Common myeloid progenitor, CD34-positive (primary cell): Measurements from ENCODE around the gene TOR1AIP2.
"Not testable (repeated sequence)": the region's sequence is repeated elsewhere in the genome, so short reads cannot be mapped to it uniquely, and the experiment has no call there.

Experiments
- CTCF ChIA-PET: fragments of 350-600 bp; sonication (Branson Sonifier 250); formaldehyde crosslinking; loops from one replicate; lab custom pipeline; 2021; ENCODE audit warnings: antibody characterized with exemption; lab: Charles Lee
- POLR2A ChIA-PET: fragments of 350-600 bp; sonication (Branson Sonifier 250); formaldehyde crosslinking; loops from one replicate; lab custom pipeline; 2021; ENCODE audit warnings: antibody characterized with exemption; lab: Charles Lee
- DNase-seq, 3 donors: peaks; one replicate each; pipeline versions ENCODE4 v3.0.0 to v3.0.0-alpha.2; 2013
- H3K27ac ChIP-seq, 2 experiments: 1 replicate in 1 of 2; 2 replicates in 1 of 2; pipeline ENCODE4 v1.7.0; 2013; ENCODE audit warnings: inconsistent platforms in 2 of 2, low read length in 2 of 2, mild to moderate bottlenecking in 2 of 2, low read depth in 1 of 2, moderate library complexity in 1 of 2; ENCODE audit not compliant: severe bottlenecking in 2 of 2, insufficient read depth in 1 of 2, poor library complexity in 1 of 2
- H3K27me3 ChIP-seq, 5 experiments: replicated peaks in 2 of 5; 1 replicate in 3 of 5; 2 replicates in 2 of 5; pipeline versions ENCODE4 v1.6.1 to v1.7.0; 2013; ENCODE audit warnings: low read length in 4 of 5, mild to moderate bottlenecking in 2 of 5, moderate library complexity in 2 of 5, inconsistent platforms in 1 of 5; ENCODE audit not compliant: insufficient read depth in 5 of 5, control insufficient read depth in 4 of 5
- H3K36me3 ChIP-seq, 4 experiments: 1 replicate in 2 of 4; 2 replicates in 2 of 4; pipeline versions ENCODE4 v1.6.1 to v1.7.0; 2013; ENCODE audit warnings: low read length in 3 of 4, control low read depth in 1 of 4, mild to moderate bottlenecking in 1 of 4; ENCODE audit not compliant: control insufficient read depth in 4 of 4, insufficient read depth in 4 of 4
- H3K4me1 ChIP-seq, 4 experiments: 1 replicate in 3 of 4; 2 replicates in 1 of 4; pipeline versions ENCODE4 v1.6.1 to v1.7.1; 2013; ENCODE audit warnings: low read length in 3 of 4, mild to moderate bottlenecking in 3 of 4, control low read depth in 1 of 4, inconsistent platforms in 1 of 4, moderate library complexity in 1 of 4; ENCODE audit not compliant: control insufficient read depth in 4 of 4, insufficient read depth in 4 of 4; ENCODE audit errors: control extremely low read depth in 1 of 4
- H3K4me3 ChIP-seq, 7 experiments: 1 replicate in 4 of 7; 2 replicates in 3 of 7; pipeline versions ENCODE4 v1.5.1 to v1.7.0; 2013; ENCODE audit warnings: mild to moderate bottlenecking in 7 of 7, low read length in 6 of 7, moderate library complexity in 6 of 7, inconsistent platforms in 2 of 7, low read depth in 2 of 7, control low read depth in 1 of 7; ENCODE audit not compliant: insufficient read depth in 4 of 7, control insufficient read depth in 1 of 7; ENCODE audit errors: extremely low read depth in 1 of 7
- H3K9me3 ChIP-seq, 5 experiments: 1 replicate in 4 of 5; 2 replicates in 1 of 5; pipeline versions ENCODE4 v1.6.1 to v1.7.1; 2013; ENCODE audit warnings: low read length in 4 of 5, mild to moderate bottlenecking in 2 of 5, inconsistent platforms in 1 of 5, low read depth in 1 of 5, moderate library complexity in 1 of 5; ENCODE audit not compliant: control insufficient read depth in 4 of 5, insufficient read depth in 2 of 5; ENCODE audit errors: control extremely low read depth in 1 of 5
- WGBS: methylation state at CpG from one replicate; pipeline ENCODE4 v1.1.5; 2013; ENCODE audit not compliant: insufficient coverage; 5-methylcytosine and 5-hydroxymethylcytosine counted together

The TOR1AIP2 gene

DNA sequence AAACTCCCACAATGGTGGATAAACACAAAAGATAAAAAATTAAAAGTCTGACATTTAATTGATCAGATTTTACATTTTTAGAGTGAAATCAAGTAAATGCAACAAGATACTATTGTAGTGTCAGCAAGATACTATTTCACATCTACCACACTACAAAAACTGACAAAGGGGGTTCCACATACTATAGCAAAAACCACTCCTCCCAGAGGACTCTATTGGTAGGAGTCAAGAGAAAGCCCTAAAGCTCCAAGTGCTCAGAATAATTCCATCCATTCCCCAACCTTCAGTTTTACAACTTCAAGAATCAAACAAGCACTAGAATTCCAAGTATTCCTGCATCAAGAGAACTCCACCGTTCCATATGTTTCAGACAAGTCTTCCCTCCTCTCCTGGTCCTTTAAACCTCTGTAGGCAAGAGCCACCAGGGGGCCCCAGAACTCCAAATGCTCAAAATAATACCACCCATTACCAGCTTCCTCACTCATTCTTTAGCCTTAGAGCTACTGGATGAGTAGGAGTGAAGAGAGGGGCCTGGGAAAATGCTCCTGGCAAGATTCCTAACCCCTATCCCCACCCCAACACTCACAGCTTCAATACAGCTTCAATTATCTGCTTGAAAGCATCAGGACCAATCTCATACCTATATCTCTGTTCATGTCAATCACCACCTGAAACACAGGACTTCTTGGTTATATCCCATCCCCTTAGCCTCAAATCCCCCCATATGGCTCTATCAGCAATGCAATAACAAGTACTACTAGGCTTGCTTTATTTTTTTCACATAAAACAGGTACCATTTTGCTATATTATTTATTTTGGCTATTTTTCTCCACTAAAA lies 9.9 kb downstream of the TOR1AIP2 start:
- ChIA-PET POLR2A (no interaction called here), CTCF (interaction anchor here (0.6 to 3.6 kb wide), 17 partner anchors 10 to 1122 kb away, joined by 3 to 32 read pairs (median 5); partner anchors contain the start of genes TOR1AIP1 and TOR1AIP2)
- H3K27me3 ChIP-seq: no peaks in the 10 kb centered on the region
- no peak overlapping the region for H3K27ac ChIP-seq
- peaks cover 14 to 58% (median 34%) of the 10 kb centered on the region in 4 experiments for H3K36me3 ChIP-seq
- DNase-seq: peak; percentile 52 to 68 (median 60)
- no peaks in the 10 kb centered on the region for H3K9me3 ChIP-seq
- no CpG with 5 or more reads among the region's 1 CpG for WGBS
- H3K4me3 ChIP-seq: no peak overlapping the region
- peaks cover 0 to 6% (median 5%) of the 10 kb centered on the region in 4 experiments for H3K4me1 ChIP-seq

DNA sequence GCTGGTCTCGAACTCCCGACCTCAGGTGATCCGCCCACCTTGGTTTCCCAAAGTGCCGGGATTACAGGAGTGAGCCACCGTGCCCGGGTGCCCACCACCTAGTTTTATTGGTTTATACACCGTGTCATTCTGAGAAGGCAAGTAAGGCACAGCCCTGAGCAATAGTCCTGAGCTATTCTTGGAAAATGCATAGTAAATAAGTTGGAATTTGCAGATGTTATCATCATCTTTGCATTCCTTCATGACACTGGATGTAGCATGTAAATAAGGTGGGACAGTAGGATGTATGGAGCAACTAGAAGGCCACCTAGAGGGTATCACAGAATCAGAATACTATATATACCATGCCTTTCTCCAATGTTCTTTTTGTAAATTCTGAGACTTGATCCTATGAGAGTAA lies 11.0 kb downstream of the TOR1AIP2 start:
- POLR2A ChIA-PET: no interaction called here
- Histone ChIP-seq H3K27ac (no peak overlapping the region), H3K9me3 (no peaks in the 10 kb centered on the region), H3K4me3 (no peak overlapping the region), H3K36me3 (peaks cover 14 to 58% (median 37%) of the 10 kb centered on the region in 4 experiments), H3K4me1 (peaks cover 0 to 3% (median under 1%) of the 10 kb centered on the region in 4 experiments), H3K27me3 (no peaks in the 10 kb centered on the region)
- no peak for DNase-seq
- CTCF ChIA-PET: interaction anchor here (0.6 to 3.6 kb wide), 11 partner anchors 11 to 313 kb away, joined by 3 to 32 read pairs (median 9); partner anchors contain the start of genes TOR1AIP1 and TOR1AIP2
- 100% methylated on average over 7 of the region's 7 CpGs for WGBS

GRCh38 chr1:179865377-179865776 lies 12.2 kb downstream of the TOR1AIP2 start:
- Histone ChIP-seq H3K4me3 (no peak overlapping the region), H3K27me3 (no peaks in the 10 kb centered on the region), H3K36me3 (peaks cover 13 to 61% (median 44%) of the 10 kb centered on the region in 4 experiments), H3K9me3 (no peaks in the 10 kb centered on the region), H3K4me1 (no peaks in the 10 kb centered on the region), H3K27ac (no peak overlapping the region)
- POLR2A ChIA-PET: no interaction called here
- WGBS: 96% methylated on average over 6 of the region's 6 CpGs
- no peak for DNase-seq
- CTCF ChIA-PET: interaction anchor here (1.1 to 2.8 kb wide), 8 partner anchors 15 to 316 kb away, joined by 3 to 13 read pairs (median 4); partner anchors contain the start of gene TOR1AIP1

GRCh38 chr1:179860652-179861051 lies 17.0 kb downstream of the TOR1AIP2 start:
- WGBS: 100% methylated on average over 2 of the region's 3 CpGs
- CTCF ChIA-PET: interaction anchor here (0.7 to 1.4 kb wide), 2 partner anchors 14 to 18 kb away, joined by 3 read pairs; no protein-coding TSS in a partner anchor

GRCh38 chr1:179857009-179857408 lies 20.6 kb downstream of the TOR1AIP2 start:
- Histone ChIP-seq H3K9me3 (no peaks in the 10 kb centered on the region), H3K4me3 (no peak overlapping the region), H3K36me3 (peaks cover 5 to 35% (median 18%) of the 10 kb centered on the region in 4 experiments), H3K4me1 (no peaks in the 10 kb centered on the region), H3K27ac (no peak overlapping the region), H3K27me3 (no peaks in the 10 kb centered on the region)
- CTCF ChIA-PET: no interaction called here
- POLR2A ChIA-PET: no interaction called here
- 86% methylated on average over 1 of the region's 4 CpGs for WGBS
- DNase-seq: no peak

More at GRCh38 chr1:179860652-179861051, 17.0 kb downstream of the TOR1AIP2 start:
- DNase-seq: no peak
- no peaks in the 10 kb centered on the region for H3K4me1 ChIP-seq
- POLR2A ChIA-PET: no interaction called here
- no peaks in the 10 kb centered on the region for H3K27me3 ChIP-seq
- no peak overlapping the region for H3K27ac ChIP-seq
- peaks cover 13 to 54% (median 32%) of the 10 kb centered on the region in 4 experiments for H3K36me3 ChIP-seq
- H3K9me3 ChIP-seq: no peaks in the 10 kb centered on the region
- H3K4me3 ChIP-seq: no peak overlapping the region

DNA sequence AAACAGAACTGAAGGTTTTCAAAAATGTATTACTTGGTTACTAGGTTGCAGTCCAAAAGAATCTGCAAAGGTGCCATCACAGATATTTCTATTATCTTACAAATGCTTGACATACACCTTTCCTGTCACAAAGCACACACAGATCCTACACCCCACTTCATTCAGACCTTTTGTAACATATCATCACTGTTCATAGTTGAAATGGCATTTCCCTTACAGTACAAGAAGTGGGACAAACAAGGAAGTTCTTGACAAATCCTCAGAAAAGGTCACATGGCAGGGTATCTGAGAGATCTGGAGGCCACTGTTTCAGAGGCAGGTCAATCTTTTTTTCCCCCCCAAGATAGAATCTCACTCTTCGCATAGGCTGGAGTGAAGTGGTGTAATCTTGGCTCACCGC lies 21.3 kb downstream of the TOR1AIP2 start:
- ChIA-PET CTCF (no interaction called here), POLR2A (no interaction called here)

DNA sequence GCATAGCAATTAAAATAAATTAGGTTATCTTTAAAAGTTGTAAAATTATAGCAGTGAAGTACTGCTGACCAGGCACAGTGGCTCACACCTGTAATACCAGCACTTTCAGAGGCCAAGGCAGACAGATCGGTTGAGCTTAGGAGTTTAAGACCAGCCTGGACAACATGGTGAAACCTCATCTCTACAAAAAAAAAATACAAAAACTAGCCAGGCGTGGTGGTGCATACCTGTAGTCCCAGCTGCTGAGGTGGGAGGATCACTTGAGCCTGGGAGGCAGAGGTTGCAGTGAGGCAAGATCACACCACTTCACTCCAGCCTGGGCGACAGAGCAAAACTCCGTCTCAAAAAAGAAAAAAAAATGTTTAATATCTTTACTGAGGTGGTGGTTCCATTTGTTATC lies 21.8 kb downstream of the TOR1AIP2 start:
- 100% methylated on average over 1 of the region's 4 CpGs for WGBS

More for the DNA sequence above, 21.3 kb downstream of the TOR1AIP2 start:
- Histone ChIP-seq H3K4me3 (no peak overlapping the region), H3K9me3 (no peaks in the 10 kb centered on the region), H3K27ac (no peak overlapping the region), H3K36me3 (peaks cover 5 to 34% (median 16%) of the 10 kb centered on the region in 4 experiments), H3K4me1 (no peaks in the 10 kb centered on the region), H3K27me3 (no peaks in the 10 kb centered on the region)
- WGBS: 100% methylated on average over 1 of the region's 2 CpGs
- DNase-seq: no peak

More for the DNA sequence above, 21.8 kb downstream of the TOR1AIP2 start:
- H3K4me3 ChIP-seq, H3K9me3 ChIP-seq, H3K27me3 ChIP-seq, POLR2A ChIA-PET, H3K4me1 ChIP-seq, H3K27ac ChIP-seq, DNase-seq, CTCF ChIA-PET: not testable (repeated sequence)
- H3K36me3 ChIP-seq: peaks cover 5 to 35% (median 18%) of the 10 kb centered on the region in 4 experiments
